Ishikawa (cell line): Measurements from ENCODE around the gene VWA3B.

Experiments
- CEBPB ChIP-seq: IDR thresholded peaks from 2 replicates; pipeline ENCODE4 v1.6.1; 2012
- CREB1 ChIP-seq: IDR thresholded peaks from 2 replicates; pipeline ENCODE4 v1.6.1; 2012; ENCODE audit warnings: low read depth
- EGR1 ChIP-seq: IDR thresholded peaks from 2 replicates; pipeline ENCODE4 v1.6.1; 2012
- EP300 ChIP-seq: IDR thresholded peaks from 2 replicates; pipeline ENCODE4 v1.6.1; 2012; ENCODE audit warnings: borderline replicate concordance
- FOXM1 ChIP-seq: IDR thresholded peaks from 2 replicates; pipeline ENCODE4 v1.6.1; 2012; ENCODE audit warnings: low read depth, borderline replicate concordance
- NFIC ChIP-seq: IDR thresholded peaks from 2 replicates; pipeline ENCODE4 v1.6.1; 2012
- RAD21 ChIP-seq: IDR thresholded peaks from 2 replicates; pipeline ENCODE4 v1.6.1; 2012; ENCODE audit warnings: low read depth
- TAF1 ChIP-seq: IDR thresholded peaks from 2 replicates; pipeline ENCODE4 v1.6.1; 2012; ENCODE audit warnings: low read depth, mild to moderate bottlenecking
- TCF12 ChIP-seq: IDR thresholded peaks from 2 replicates; pipeline ENCODE4 v1.6.1; 2012; ENCODE audit warnings: low read depth
- TEAD4 ChIP-seq: IDR thresholded peaks from 2 replicates; pipeline ENCODE4 v1.6.1; 2012
- YY1 ChIP-seq: IDR thresholded peaks from 2 replicates; pipeline ENCODE4 v1.6.1; 2012; ENCODE audit warnings: low read depth
- ZBTB7A ChIP-seq: IDR thresholded peaks from 2 replicates; pipeline ENCODE4 v1.6.1; 2012; ENCODE audit warnings: low read depth
- TF ChIP-seq, protein P1 (sequence below): IDR thresholded peaks from 2 replicates; pipeline ENCODE4 v1.6.1; 2012
- TF ChIP-seq, protein P2 (sequence below): IDR thresholded peaks from 2 replicates; pipeline ENCODE4 v1.6.1; 2012
- TF ChIP-seq, protein P3 (sequence below): IDR thresholded peaks from 2 replicates; pipeline ENCODE4 v1.6.1; 2012; ENCODE audit warnings: low read depth, mild to moderate bottlenecking

VWA3B gene

DNA sequence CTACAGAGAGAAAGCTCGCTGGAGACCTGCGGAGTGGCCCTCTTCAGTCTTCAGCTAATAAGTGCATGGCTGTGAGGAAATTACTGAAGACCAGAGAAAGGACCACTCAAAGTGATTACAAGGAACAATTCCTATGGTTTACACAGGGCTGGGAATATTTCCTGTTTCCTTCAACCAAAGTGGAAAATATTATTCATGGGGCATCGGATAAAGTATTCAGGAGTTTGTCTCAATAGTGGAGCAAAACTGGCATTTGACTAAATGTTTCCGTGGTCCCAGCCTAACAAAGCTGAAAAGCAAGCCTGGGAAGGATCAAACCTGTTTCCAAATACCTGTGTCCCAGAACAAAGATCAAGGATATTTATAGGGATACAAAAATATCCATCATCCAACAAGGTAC lies 227.3 kb downstream of the VWA3B start:
- TF ChIP-seq NFIC (no peak), TCF12 (no peak), FOXM1 (no peak), ZBTB7A (no peak), TEAD4 (no peak), EGR1 (no peak), TAF1 (no peak), CREB1 (no peak), EP300 (no peak), YY1 (no peak), RAD21 (no peak), CEBPB (no peak)
- TF ChIP-seq, protein P1, sequence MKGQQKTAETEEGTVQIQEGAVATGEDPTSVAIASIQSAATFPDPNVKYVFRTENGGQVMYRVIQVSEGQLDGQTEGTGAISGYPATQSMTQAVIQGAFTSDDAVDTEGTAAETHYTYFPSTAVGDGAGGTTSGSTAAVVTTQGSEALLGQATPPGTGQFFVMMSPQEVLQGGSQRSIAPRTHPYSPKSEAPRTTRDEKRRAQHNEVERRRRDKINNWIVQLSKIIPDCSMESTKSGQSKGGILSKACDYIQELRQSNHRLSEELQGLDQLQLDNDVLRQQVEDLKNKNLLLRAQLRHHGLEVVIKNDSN, result no peak
- TF ChIP-seq, protein P2, sequence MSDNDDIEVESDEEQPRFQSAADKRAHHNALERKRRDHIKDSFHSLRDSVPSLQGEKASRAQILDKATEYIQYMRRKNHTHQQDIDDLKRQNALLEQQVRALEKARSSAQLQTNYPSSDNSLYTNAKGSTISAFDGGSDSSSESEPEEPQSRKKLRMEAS, result no peak
- TF ChIP-seq, protein P3, sequence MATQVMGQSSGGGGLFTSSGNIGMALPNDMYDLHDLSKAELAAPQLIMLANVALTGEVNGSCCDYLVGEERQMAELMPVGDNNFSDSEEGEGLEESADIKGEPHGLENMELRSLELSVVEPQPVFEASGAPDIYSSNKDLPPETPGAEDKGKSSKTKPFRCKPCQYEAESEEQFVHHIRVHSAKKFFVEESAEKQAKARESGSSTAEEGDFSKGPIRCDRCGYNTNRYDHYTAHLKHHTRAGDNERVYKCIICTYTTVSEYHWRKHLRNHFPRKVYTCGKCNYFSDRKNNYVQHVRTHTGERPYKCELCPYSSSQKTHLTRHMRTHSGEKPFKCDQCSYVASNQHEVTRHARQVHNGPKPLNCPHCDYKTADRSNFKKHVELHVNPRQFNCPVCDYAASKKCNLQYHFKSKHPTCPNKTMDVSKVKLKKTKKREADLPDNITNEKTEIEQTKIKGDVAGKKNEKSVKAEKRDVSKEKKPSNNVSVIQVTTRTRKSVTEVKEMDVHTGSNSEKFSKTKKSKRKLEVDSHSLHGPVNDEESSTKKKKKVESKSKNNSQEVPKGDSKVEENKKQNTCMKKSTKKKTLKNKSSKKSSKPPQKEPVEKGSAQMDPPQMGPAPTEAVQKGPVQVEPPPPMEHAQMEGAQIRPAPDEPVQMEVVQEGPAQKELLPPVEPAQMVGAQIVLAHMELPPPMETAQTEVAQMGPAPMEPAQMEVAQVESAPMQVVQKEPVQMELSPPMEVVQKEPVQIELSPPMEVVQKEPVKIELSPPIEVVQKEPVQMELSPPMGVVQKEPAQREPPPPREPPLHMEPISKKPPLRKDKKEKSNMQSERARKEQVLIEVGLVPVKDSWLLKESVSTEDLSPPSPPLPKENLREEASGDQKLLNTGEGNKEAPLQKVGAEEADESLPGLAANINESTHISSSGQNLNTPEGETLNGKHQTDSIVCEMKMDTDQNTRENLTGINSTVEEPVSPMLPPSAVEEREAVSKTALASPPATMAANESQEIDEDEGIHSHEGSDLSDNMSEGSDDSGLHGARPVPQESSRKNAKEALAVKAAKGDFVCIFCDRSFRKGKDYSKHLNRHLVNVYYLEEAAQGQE, result no peak

DNA sequence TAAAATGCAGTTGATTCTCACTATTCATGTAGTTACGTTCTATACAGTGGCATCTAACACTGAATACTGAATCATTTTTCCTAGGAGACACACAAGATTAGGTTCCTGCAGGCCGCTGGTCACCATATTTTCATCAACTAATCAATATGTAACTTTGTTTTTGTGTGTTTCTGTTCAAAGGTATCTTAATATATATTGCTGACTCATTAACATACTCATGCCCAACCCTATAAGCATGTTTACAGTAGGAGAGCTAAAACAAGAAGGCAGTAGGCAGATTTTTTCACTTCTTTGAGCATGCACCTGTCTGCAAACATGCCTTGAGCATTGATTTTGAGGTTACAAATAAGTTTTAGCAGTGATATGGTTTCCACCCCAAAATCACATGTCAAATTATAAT lies 229.0 kb downstream of the VWA3B start:
- no peak for TF ChIP-seq TEAD4
- no peak for TF ChIP-seq FOXM1
- TF ChIP-seq ZBTB7A, result no peak
- no peak for TF ChIP-seq YY1
- TF ChIP-seq, protein P3, result no peak
- TF ChIP-seq, protein P2, result no peak
- TF ChIP-seq CEBPB, result no peak
- no peak for TF ChIP-seq EGR1
- TF ChIP-seq TCF12, result no peak
- TF ChIP-seq TAF1, result no peak
- TF ChIP-seq EP300, result no peak
- no peak for TF ChIP-seq RAD21
- TF ChIP-seq, protein P1, result no peak
- no peak for TF ChIP-seq NFIC

DNA sequence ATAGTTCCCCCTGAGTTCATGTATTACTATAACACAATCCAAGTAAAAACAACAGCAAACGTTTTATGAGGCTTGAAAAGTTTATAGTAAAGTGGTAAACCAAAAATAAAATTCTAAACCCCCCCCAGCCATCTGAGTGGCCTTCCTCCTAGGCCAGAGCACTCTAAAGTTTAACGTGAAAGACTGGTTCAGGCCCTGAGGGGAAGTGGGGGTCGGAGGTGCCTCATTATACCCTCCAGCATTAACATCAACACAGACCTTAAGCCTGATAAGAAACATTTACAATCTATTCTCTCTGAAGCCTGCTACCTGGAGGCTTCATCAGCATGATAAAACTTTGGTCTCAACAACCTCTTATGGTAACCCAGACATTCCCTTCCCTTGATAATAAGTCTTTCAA lies 230.2 kb downstream of the VWA3B start:
- TF ChIP-seq, protein P2, result no peak
- TF ChIP-seq CREB1, result no peak
- TF ChIP-seq, protein P3, result no peak
- no peak for TF ChIP-seq TCF12
- no peak for TF ChIP-seq TAF1

DNA sequence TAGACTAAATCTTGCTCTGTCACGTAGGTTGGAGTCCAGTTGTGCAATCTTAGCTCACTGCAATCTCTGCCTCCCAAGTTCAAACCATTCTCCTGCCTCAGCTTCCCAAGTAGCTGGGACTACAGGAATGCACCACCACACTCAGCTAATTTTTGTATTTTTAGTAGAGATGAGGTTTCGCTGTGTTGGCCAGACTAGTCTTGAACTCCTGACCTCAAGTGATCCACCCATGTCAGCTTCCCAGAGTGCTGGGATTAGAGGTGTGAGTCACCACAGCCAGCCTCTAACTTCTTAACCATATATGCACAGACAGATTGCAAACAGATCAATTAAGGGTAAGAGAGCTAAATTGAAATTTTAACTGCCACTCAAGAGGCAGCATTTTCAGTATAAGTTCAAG lies 237.2 kb downstream of the VWA3B start:
- TF ChIP-seq, protein P2, result no peak
- TF ChIP-seq ZBTB7A (no peak), EGR1 (no peak), CREB1 (no peak), CEBPB (no peak), FOXM1 (no peak), TCF12 (no peak), YY1 (no peak), NFIC (no peak), RAD21 (no peak), TEAD4 (no peak), TAF1 (no peak)
- TF ChIP-seq, protein P1, result no peak
- TF ChIP-seq, protein P3, result no peak
